HCT116 (cell line): ENCODE measurements around the gene SLC5A2. TPM values are rescaled to one million over a fixed set of nuclear protein-coding genes. Genes with fewer than 3 reads are reported as not detected.

Source experiments
- ATAC-seq: fragments of 200-7000 bp; cut with Tn5 transposase; 2 replicates; pipeline ENCODE4 v1.9.1; 2020; ENCODE audit warnings: mild to moderate bottlenecking, moderate library complexity
- BruUV-seq: library from RNA; stranded (reverse); fragments of 400-500 nt; replicated peaks from 2 replicates; lab custom pipeline; 2021; lab: Mats Ljungman, UMichigan
- CTCF ChIA-PET: fragments of 300-600 bp; sonication (Branson Sonifier 250); formaldehyde crosslinking; loops from one replicate; lab custom pipeline; 2021; ENCODE audit warnings: antibody characterized with exemption; lab: Charles Lee
- POLR2A ChIA-PET: fragments of 300-600, 350-600 bp; sonication (Branson Sonifier 250); formaldehyde crosslinking; loops from one replicate; lab custom pipeline; 2021; ENCODE audit warnings: antibody characterized with exemption; lab: Charles Lee
- RAD21 ChIA-PET, 2 experiments: fragments of 300-600 bp; sonication (Branson Sonifier 250); formaldehyde crosslinking; loops; one replicate each; lab custom pipeline; 2023; ENCODE audit warnings: low total read pairs in 2 of 2; ENCODE audit not compliant: uncharacterized antibody in 2 of 2, unreplicated experiment in 2 of 2, low non-redundant PET in 1 of 2; lab: Charles Lee
- DNase-seq: peaks from one replicate; pipeline ENCODE4 v3.0.0-alpha.2; 2010; ENCODE audit warnings: low read depth, low spot score
- H2AFZ ChIP-seq: fragments of 200-600 bp; shearing (Covaris generic), sonication (generic); 2 replicates; pipeline ENCODE4 v1.6.1; 2017; ENCODE audit warnings: low read depth, mixed run types, mixed read lengths, antibody characterized with exemption, low read length; ENCODE audit not compliant: poor library complexity, severe bottlenecking
- H3K27ac ChIP-seq: 2 replicates; pipeline ENCODE4 v1.5.1; 2012; ENCODE audit warnings: low read depth, low read length
- H3K27me3 ChIP-seq: fragments of 200-600 bp; sonication (generic); 2 replicates; pipeline ENCODE4 v1.6.1; 2016; ENCODE audit warnings: mixed run types, low read length, mixed read lengths; ENCODE audit not compliant: insufficient read depth
- H3K36me3 ChIP-seq, 2 experiments: fragments of 200-500 bp in 1 of 2; fragments of 200-600 bp in 1 of 2; sonication (Bioruptor generic) in 1 of 2; sonication (generic) in 1 of 2; 2 replicates each; pipeline versions ENCODE4 v1.5.1 to v1.6.1; 2014 to 2016; ENCODE audit warnings: low read length in 2 of 2, inconsistent platforms in 1 of 2, mixed read lengths in 1 of 2, mixed run types in 1 of 2; ENCODE audit not compliant: insufficient read depth in 2 of 2, control insufficient read depth in 1 of 2
- H3K4me1 ChIP-seq, 2 experiments: fragments of 200-600 bp in 1 of 2; sonication (generic) in 1 of 2; 2 replicates each; pipeline versions ENCODE4 v1.5.1 to v1.6.1; 2012 to 2017; ENCODE audit warnings: low read length in 2 of 2, inconsistent platforms in 1 of 2, mild to moderate bottlenecking in 1 of 2, mixed read lengths in 1 of 2, mixed run types in 1 of 2, moderate library complexity in 1 of 2; ENCODE audit not compliant: insufficient read depth in 2 of 2, control insufficient read depth in 1 of 2
- H3K4me2 ChIP-seq: fragments of 200-600 bp; sonication (generic); 2 replicates; pipeline ENCODE4 v1.6.1; 2017; ENCODE audit warnings: mixed run types, low read length, mixed read lengths
- H3K4me3 ChIP-seq, 2 experiments: fragments of 200-600 bp in 1 of 2; sonication (generic) in 1 of 2; replicated peaks in 1 of 2; 2 replicates each; pipeline ENCODE4 v1.5.1; 2011 to 2016; ENCODE audit warnings: low read length in 2 of 2, control low read depth in 1 of 2, low read depth in 1 of 2, mild to moderate bottlenecking in 1 of 2, mixed read lengths in 1 of 2, mixed run types in 1 of 2
- H3K79me2 ChIP-seq: fragments of 200-600 bp; sonication (generic); 2 replicates; pipeline ENCODE4 v1.6.1; 2017; ENCODE audit warnings: mild to moderate bottlenecking, mixed run types, low read length, moderate library complexity, mixed read lengths; ENCODE audit not compliant: insufficient read depth
- H3K9ac ChIP-seq: fragments of 200-600 bp; sonication (generic); 2 replicates; pipeline ENCODE4 v1.6.1; 2016; ENCODE audit warnings: low read length, mixed read lengths
- H3K9me2 ChIP-seq: fragments of 200-600 bp; sonication (generic), shearing (Covaris generic); 2 replicates; pipeline ENCODE4 v1.6.1; 2017; ENCODE audit warnings: mixed run types, mild to moderate bottlenecking, moderate library complexity; ENCODE audit not compliant: insufficient read depth
- H3K9me3 ChIP-seq, 2 experiments: fragments of 200-500 bp in 1 of 2; fragments of 200-600 bp in 1 of 2; sonication (Bioruptor generic) in 1 of 2; sonication (generic) in 1 of 2; 2 replicates each; pipeline ENCODE4 v1.6.1; 2014 to 2017; ENCODE audit warnings: low read length in 2 of 2, mixed read lengths in 2 of 2, inconsistent platforms in 1 of 2, low read depth in 1 of 2, mild to moderate bottlenecking in 1 of 2, mixed run types in 1 of 2, moderate library complexity in 1 of 2; ENCODE audit not compliant: control insufficient read depth in 1 of 2, insufficient read depth in 1 of 2
- H4K20me1 ChIP-seq: fragments of 200-600 bp; sonication (generic), shearing (Covaris generic); 2 replicates; pipeline ENCODE4 v1.6.1; 2017; ENCODE audit warnings: mixed run types, mild to moderate bottlenecking, moderate library complexity; ENCODE audit not compliant: insufficient read depth
- CTCF ChIP-seq, 3 experiments: fragments of 200-600 bp in 1 of 3; sonication (generic) in 1 of 3; IDR thresholded peaks in 2 of 3; conservative IDR thresholded peaks in 1 of 3; 2 replicates each; pipeline ENCODE4 v1.5.1; 2012 to 2017; ENCODE audit warnings: low read depth in 2 of 3, low read length in 2 of 3, antibody characterized with exemption in 1 of 3, borderline replicate concordance in 1 of 3, control low read depth in 1 of 3, mild to moderate bottlenecking in 1 of 3, mixed read lengths in 1 of 3, mixed run types in 1 of 3, moderate library complexity in 1 of 3; ENCODE audit not compliant: insufficient read depth in 1 of 3
- ELF1 ChIP-seq: IDR thresholded peaks from 2 replicates; pipeline ENCODE4 v1.6.1; 2012; ENCODE audit warnings: low read depth, borderline replicate concordance
- EZH2 ChIP-seq: fragments of 200-600 bp; sonication (generic); IDR thresholded peaks from 2 replicates; pipeline ENCODE4 v1.6.1; 2017; ENCODE audit warnings: antibody characterized with exemption, mixed run types
- REST ChIP-seq: IDR thresholded peaks from 2 replicates; pipeline ENCODE4 v1.6.1; 2012; ENCODE audit warnings: low read depth
- SIN3A ChIP-seq: IDR thresholded peaks from 2 replicates; pipeline ENCODE4 v1.6.1; 2012; ENCODE audit warnings: low read depth
- SRF ChIP-seq: IDR thresholded peaks from 2 replicates; pipeline ENCODE4 v1.6.1; 2012; ENCODE audit warnings: low read depth
- YY1 ChIP-seq: IDR thresholded peaks from 2 replicates; pipeline ENCODE4 v1.6.1; 2011; ENCODE audit warnings: low read length, low read depth, moderate library complexity, mild to moderate bottlenecking; ENCODE audit not compliant: insufficient replicate concordance; ENCODE audit errors: extremely low read depth
- intact Hi-C: fragments of 100-400 bp; cut with micrococcal nuclease; formaldehyde crosslinking; loops from 2 replicates; pipeline ENCODE4 v1.10.0; 2022
- total RNA-seq: library from RNA; stranded (reverse); gene quantifications from one replicate; pipeline ENCODE4 v1.2.1, GENCODE V29; 2021; ENCODE audit not compliant: unreplicated experiment

SLC5A2 gene
- total RNA-seq, 1 experiment from 2014 or later = 0.10 TPM

- RAD21 ChIA-PET = no interaction called here
- DNase-seq = no peak
Measured at GRCh38 chr16:31489298-31489564, 6.3 kb downstream of the SLC5A2 start.

More at GRCh38 chr16:31489298-31489564, 6.3 kb downstream of the SLC5A2 start:
- no peaks in the 10 kb centered on the region for H3K79me2 ChIP-seq
- no peak for ATAC-seq
- no peak overlapping the region for H3K4me3 ChIP-seq
- H3K27me3 ChIP-seq = no peaks in the 10 kb centered on the region
- H2AFZ ChIP-seq = no peak overlapping the region
- peaks cover 7 to 20% of the 10 kb centered on the region in 2 experiments; a peak in 3 of 4 replicates for H3K4me1 ChIP-seq
- no peaks in the 10 kb centered on the region for H4K20me1 ChIP-seq
- ChIA-PET POLR2A (no interaction called here), CTCF (no interaction called here)
- no peak overlapping the region for H3K4me2 ChIP-seq
- peaks cover 0 to 4% of the 10 kb centered on the region in 2 experiments; a peak in 2 of 4 replicates for H3K36me3 ChIP-seq
- TF ChIP-seq REST (no peak), EZH2 (no peak), YY1 (no peak), CTCF (IDR thresholded peaks at IDR 0.05 in 2 of 3, conservative IDR thresholded peaks at IDR 0.05 in 1 of 3; ENCODE audit: borderline replicate concordance in 1 of 3, insufficient read depth in 1 of 3, low read depth in 2 of 3, low read length in 2 of 3) (no peak), ELF1 (no peak), SIN3A (no peak), SRF (no peak)
- no peak overlapping the region for H3K27ac ChIP-seq
- no peak overlapping the region for H3K9ac ChIP-seq
- H3K9me3 ChIP-seq = no peaks in the 10 kb centered on the region
- BruUV-seq = no TSS peak
- intact Hi-C loops = no loop called here
- no peaks in the 10 kb centered on the region for H3K9me2 ChIP-seq
